ENCODE data around the gene FRMD8. TPM values are rescaled to one million over a fixed set of nuclear protein-coding genes. Genes with fewer than 3 reads are reported as not detected.

FRMD8 gene
- total and polyA plus RNA-seq, 9 of the 15 experiments (the other 6 are each of a cell fraction or from before 2014, with no cell fraction given): 4.5 to 54.5 (median 15.8) TPM

DNA sequence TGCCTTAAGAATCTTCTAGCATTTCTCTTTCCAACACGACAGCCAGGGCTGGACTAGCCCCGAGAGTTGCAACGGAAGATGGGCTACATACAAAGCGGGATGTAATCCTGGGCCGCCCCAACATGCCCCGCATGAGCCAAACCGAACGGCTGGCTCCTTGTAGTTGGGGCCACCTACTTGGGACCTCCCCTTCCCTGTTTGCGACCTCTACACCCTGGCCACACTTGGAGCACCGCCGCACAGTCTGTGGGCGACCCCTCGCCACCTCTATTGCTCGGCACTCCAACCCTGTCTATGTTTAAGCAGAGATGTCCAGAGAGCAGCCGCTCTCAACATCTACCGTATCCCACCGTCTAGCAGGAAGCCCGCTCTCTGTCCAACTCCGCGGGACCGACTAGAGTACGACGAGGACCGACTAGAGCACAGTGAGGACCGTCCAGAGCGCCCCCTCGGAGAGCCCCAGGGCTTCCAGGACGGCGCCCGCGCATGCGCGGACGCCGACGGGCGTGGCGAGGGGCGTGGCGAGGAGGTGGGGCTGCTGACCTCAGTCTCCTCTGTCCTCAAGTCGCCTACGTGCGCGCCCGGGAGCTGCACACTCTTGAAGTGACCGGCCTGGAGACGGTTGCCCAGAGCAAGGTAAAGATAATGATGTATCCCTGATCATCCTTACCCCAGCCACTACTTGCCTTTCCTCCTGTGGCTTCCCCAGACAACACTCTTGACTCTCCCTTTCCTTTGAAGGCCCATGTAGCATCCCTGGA lies 68.4 kb downstream of the FRMD8 start (continued):
- TF ChIP-seq, protein P1, sequence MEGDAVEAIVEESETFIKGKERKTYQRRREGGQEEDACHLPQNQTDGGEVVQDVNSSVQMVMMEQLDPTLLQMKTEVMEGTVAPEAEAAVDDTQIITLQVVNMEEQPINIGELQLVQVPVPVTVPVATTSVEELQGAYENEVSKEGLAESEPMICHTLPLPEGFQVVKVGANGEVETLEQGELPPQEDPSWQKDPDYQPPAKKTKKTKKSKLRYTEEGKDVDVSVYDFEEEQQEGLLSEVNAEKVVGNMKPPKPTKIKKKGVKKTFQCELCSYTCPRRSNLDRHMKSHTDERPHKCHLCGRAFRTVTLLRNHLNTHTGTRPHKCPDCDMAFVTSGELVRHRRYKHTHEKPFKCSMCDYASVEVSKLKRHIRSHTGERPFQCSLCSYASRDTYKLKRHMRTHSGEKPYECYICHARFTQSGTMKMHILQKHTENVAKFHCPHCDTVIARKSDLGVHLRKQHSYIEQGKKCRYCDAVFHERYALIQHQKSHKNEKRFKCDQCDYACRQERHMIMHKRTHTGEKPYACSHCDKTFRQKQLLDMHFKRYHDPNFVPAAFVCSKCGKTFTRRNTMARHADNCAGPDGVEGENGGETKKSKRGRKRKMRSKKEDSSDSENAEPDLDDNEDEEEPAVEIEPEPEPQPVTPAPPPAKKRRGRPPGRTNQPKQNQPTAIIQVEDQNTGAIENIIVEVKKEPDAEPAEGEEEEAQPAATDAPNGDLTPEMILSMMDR (IDR thresholded peaks at IDR 0.05 in 2 of 3, conservative IDR thresholded peaks at IDR 0.05 in 1 of 3; ENCODE audit: insufficient read depth in 2 of 3, low read depth in 1 of 3, low read length in 3 of 3): peak; percentile 35 to 55 (median 50); a peak in 5 of 6 replicates
- peak; percentile 99 for TF ChIP-seq CC2D1A (IDR thresholded peaks at IDR 0.05)
- no peak for TF ChIP-seq ZNF224 (CRISPR knock-in tag; IDR thresholded peaks at IDR 0.05)
- TF ChIP-seq MYC (IDR thresholded peaks at IDR 0.05; ENCODE audit: low read depth, low read length): no peak; the same call in none of the 2 replicates
- TF ChIP-seq MYC (CRISPR knock-in tag; IDR thresholded peaks at IDR 0.05; ENCODE audit: borderline replicate concordance, low read depth): 0 out of 2 replicates have a peak, but pooled peaks have one; percentile 40
- TF ChIP-seq ZBTB1 (CRISPR knock-in tag; IDR thresholded peaks at IDR 0.05; ENCODE audit: borderline replicate concordance, low read depth): no peak
- peak; percentile 24 to 70; a peak in 1 of 4 replicates for TF ChIP-seq ARNT (IDR thresholded peaks at IDR 0.05)
- TF ChIP-seq ETS2 (tag; IDR thresholded peaks at IDR 0.05; ENCODE audit: borderline replicate concordance, poor library complexity, severe bottlenecking): no peak
- TF ChIP-seq, protein P2, sequence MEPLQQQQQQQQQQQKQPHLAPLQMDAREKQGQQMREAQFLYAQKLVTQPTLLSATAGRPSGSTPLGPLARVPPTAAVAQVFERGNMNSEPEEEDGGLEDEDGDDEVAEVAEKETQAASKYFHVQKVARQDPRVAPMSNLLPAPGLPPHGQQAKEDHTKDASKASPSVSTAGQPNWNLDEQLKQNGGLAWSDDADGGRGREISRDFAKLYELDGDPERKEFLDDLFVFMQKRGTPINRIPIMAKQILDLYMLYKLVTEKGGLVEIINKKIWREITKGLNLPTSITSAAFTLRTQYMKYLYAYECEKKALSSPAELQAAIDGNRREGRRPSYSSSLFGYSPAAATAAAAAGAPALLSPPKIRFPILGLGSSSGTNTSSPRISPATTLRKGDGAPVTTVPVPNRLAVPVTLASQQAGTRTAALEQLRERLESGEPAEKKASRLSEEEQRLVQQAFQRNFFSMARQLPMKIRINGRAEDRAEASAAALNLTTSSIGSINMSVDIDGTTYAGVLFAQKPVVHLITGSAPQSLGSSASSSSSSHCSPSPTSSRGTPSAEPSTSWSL (CRISPR knock-in tag; IDR thresholded peaks at IDR 0.05; ENCODE audit: borderline replicate concordance): no peak

All from K562 (cell line).